ENCODE results near the gene PNLIPRP2.

GRCh38 chr10:116690356-116691322 lies 69.9 kb downstream of the PNLIPRP2 start:
- TF ChIP-seq, protein P1, sequence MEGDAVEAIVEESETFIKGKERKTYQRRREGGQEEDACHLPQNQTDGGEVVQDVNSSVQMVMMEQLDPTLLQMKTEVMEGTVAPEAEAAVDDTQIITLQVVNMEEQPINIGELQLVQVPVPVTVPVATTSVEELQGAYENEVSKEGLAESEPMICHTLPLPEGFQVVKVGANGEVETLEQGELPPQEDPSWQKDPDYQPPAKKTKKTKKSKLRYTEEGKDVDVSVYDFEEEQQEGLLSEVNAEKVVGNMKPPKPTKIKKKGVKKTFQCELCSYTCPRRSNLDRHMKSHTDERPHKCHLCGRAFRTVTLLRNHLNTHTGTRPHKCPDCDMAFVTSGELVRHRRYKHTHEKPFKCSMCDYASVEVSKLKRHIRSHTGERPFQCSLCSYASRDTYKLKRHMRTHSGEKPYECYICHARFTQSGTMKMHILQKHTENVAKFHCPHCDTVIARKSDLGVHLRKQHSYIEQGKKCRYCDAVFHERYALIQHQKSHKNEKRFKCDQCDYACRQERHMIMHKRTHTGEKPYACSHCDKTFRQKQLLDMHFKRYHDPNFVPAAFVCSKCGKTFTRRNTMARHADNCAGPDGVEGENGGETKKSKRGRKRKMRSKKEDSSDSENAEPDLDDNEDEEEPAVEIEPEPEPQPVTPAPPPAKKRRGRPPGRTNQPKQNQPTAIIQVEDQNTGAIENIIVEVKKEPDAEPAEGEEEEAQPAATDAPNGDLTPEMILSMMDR (IDR thresholded peaks at IDR 0.05), result no peak
- TF ChIP-seq POLR2A (IDR thresholded peaks at IDR 0.05) (no peak), EP300 (IDR thresholded peaks at IDR 0.05) (no peak), POLR2AphosphoS5 (IDR thresholded peaks at IDR 0.05) (no peak)
